HG03565 (cell line): ENCODE results near the gene CCDC32.
A peak's percentile ranks its signal among the peaks of the same experiment; 100 is the strongest.

ENCODE experiments used
- ATAC-seq: cut with Tn5 transposase; IDR thresholded peaks from one replicate; pipeline ENCODE4 v1.9.1; 2021; ENCODE audit warnings: mild to moderate bottlenecking, moderate library complexity; ENCODE audit not compliant: unreplicated experiment

CCDC32 gene

GRCh38 chr15:40567111-40567510, 2.3 kb upstream of the CCDC32 start:
- no peak for ATAC-seq

- no peak for ATAC-seq
Measured at GRCh38 chr15:40565333-40566238, 744 bp upstream of the CCDC32 start.

- no peak for ATAC-seq
Measured at GRCh38 chr15:40563426-40563825, 1.4 kb downstream of the CCDC32 start.

DNA sequence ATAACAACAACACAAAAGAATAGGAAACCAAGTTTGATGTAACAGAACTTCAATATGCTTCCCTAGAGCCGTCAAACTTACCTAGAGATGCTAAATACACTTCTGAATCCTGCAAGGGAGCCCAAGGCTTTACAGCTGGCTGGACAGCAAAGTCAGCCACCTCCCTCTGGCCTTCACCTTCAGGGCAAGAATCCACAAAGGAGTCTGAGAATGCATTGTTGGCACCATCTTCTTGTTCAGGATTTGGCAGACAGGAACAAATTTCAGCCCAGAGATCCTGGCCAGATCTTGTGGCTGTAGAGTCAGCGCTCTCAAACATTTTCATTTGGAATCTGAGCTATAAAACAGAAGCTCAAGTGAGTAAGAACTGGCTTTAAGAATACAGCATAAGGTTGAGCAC, 2.2 kb downstream of the CCDC32 start:
- no peak for ATAC-seq

DNA sequence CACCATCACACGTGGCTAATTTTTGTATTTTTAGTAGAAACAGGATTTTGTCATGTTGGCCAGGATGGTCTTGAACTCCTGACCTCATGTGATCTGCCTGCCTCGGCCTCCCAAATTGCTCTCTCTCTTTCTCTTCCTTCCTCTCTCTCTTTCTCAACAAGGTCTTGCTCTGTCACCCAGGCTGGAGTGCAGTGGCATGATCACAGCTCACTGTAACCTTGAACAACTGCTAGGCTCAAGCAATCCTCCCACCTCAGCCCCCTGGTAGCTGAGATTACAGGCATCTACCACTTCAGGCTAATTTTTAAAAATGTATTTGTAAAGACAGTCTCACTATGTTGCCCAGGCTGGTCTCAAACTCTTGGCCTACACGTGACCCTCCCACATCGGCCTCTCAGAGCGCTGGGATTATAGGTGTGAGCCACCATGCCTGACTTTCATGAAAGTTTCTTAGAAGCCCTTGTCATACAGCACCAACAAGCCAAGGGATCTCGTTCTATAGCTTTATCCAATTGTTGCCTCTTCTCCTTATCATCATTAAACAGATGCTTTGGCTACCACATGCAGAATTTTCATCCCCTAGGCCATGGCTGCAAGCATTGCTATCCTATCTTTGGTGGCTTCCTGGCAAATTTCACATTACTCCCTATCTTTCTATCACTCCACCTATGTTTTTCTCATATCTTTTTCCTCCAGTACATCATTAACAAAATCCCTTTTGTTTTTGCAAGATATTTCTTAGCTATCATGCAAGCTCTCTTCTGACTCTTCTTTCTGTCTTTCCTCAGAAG, 5.7 kb downstream of the CCDC32 start:
- ATAC-seq = no peak

DNA sequence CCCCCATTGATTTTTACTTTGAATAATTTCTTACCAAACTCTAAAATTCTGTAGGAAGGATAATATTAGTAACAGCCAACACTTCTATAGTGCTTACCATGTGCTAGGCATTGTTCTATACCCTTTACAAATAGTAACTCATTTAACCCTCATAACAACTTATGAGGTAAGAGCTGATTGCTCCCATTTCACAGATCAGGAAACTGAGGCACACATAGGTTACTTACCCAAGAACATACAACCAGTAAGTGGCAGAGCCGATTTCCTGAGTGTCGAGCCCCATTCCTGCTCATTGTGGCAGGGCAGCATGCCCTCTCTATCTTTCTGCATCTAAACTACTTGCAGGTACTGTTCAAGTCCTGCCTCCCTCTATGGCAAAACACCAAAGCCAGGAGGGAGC, 9.0 kb downstream of the CCDC32 start:
- no peak for ATAC-seq

DNA sequence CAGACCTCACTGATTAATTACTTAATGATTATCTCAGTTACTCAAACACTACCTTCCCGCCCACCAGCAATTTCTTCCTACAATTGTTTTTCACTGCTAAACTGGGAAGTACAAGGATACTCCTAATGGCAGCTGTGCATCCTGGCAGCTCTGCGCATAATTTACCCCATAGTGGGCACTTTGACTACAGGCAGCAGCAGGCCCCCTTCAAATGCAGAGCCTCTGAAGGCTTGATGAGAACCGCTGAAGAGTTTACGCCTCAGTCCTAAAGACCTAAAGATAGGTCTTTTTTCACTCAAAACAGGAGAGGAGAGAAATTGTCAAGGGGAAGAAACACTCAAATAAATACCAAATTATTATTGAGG, 10.7 kb downstream of the CCDC32 start:
- ATAC-seq = no peak

GRCh38 chr15:40550341-40551037, 14.4 kb downstream of the CCDC32 start:
- ATAC-seq = peak; percentile 70

- no peak for ATAC-seq
Measured at GRCh38 chr15:40549894-40550293, 14.9 kb downstream of the CCDC32 start.

- ATAC-seq = no peak
Measured at GRCh38 chr15:40548610-40549009, 16.2 kb downstream of the CCDC32 start.

- no peak for ATAC-seq
Measured at GRCh38 chr15:40545457-40545856, 19.4 kb downstream of the CCDC32 start.

DNA sequence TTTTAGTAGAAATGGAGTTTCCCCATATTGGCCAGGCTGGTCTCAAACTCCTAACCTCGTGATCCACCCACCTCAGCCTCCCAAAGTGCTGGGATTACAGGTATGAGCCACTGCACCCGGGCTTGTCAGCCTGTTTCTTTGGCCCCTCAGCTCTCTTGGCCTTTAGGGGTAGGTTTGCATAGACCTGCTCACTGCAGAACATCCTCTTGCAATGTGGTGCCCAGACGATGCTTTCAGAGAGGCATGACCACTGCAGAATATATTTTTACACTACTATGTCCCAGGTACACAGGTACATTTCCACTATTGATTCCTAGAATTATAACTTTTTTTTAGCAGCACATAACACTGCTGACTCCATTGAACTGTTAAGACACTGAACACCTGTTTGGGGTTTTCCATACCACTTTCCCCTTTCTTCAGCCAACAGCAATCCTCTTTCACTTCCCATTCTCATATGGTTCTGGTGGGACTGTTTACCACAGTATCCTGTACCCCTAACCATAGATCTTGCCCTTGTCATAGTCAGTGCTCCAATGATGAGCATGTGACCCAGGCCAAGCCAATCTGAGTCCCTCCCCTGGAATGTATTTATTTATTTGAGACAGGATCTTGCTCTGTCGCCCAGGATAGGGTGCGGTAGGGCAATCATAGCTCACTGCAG, 21.1 kb downstream of the CCDC32 start:
- peak; percentile 77 for ATAC-seq

DNA sequence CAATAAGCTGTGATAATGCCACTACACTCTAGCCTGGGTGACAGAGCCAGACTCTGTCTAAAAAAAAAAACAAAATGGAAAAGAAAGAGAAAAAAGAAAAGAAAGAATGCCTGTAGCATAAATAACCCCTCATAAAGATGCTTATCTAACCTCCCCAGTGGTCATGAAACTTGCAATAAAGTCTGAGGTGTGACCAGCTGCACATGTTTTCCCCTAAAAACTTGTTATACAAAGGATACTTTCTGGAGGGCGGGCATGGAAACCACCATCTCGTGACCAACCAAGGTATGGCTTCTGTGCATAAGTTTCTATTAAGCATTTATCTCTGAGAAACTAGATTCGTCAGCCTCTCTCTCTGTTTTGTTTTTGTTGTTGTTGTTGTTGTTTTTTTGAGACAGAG, 21.8 kb downstream of the CCDC32 start:
- no peak for ATAC-seq

GRCh38 chr15:40538976-40539375, 25.9 kb downstream of the CCDC32 start:
- ATAC-seq = no peak

DNA sequence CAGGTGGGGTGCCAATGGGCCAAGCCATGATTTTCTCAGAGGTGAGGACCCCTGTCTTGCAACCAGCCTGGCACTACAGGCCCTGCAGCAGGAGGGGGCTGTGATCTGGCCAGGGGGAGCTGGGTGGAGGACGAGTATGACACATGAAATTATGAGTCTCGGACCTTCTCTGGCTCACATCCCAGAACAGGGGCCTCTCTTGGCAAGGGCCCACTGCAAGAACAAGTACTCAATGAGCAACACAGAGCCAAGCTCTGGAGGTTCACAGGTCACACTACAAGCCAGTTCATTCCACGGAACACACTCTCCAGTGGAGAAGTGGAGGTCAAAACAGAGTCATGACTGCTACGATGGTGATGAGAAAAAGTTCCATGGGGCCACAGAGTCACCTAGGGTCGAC, 28.3 kb downstream of the CCDC32 start:
- no peak for ATAC-seq

- no peak for ATAC-seq
Measured at GRCh38 chr15:40534371-40534770, 30.5 kb downstream of the CCDC32 start.

DNA sequence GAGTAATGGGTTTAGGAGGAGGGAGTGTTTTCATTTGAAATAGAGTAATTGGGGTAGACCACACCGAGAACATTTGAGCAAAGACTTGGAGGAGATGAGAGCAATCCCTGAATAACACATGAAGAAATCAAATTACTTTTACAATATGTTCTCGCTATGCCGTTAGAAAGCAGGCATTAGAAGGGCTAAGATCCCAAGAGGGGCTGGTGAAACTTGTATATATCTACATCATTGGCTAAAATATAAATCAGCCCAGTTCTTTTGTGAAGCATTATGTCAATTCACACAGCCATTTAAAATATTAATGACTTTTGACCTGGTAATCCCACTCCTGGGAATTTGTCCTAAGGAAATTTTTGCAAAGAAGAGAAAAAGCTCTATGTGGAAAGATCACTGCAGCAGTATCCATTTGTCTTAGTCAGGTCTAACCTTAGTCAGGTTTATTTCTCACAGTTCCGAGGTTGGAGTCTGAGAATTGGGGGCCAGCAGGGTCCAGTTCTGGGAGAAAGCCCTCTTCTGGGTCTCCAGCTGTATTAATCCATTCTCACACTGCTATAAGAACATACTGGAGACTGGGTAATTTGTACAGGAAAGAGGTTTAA, 31.0 kb downstream of the CCDC32 start:
- ATAC-seq = no peak

- ATAC-seq = no peak
Measured at GRCh38 chr15:40528801-40529200, 36.0 kb downstream of the CCDC32 start.

DNA sequence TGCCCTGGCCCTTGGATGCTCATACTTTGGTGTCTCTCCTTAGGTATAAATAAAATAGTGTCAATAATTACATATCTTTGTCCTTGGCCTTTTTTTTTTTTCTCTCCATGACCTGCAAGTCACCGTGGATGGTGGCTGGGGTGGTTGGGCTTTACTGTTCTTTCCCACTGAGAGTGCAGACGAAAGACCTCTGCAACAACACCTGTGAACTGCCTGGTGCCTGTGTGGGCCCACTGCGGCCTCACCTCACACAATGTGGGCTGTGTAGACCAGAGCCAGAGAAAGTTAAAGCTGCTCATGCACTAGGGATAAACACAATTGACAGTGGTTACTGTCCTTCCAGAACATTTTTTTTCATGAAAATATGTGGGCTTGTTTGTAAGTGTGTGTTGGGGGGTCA, 39.0 kb downstream of the CCDC32 start:
- no peak for ATAC-seq

- ATAC-seq = no peak
Measured at GRCh38 chr15:40523611-40524010, 41.2 kb downstream of the CCDC32 start.

- ATAC-seq = no peak
Measured at GRCh38 chr15:40516322-40516721, 48.5 kb downstream of the CCDC32 start.
